GM12865 (cell line): ENCODE data around the gene TMEM200C.

ENCODE experiments used
- DNase-seq: peaks from one replicate; pipeline ENCODE4 v3.0.0; 2010; ENCODE audit warnings: low read depth
- H3K4me3 ChIP-seq: 2 replicates; pipeline ENCODE4 v1.5.1; 2011; ENCODE audit warnings: mild to moderate bottlenecking, low read depth, low read length, control low read depth
- TF ChIP-seq, protein P1 (sequence below): IDR thresholded peaks from 2 replicates; pipeline ENCODE4 v1.5.1; 2011; ENCODE audit warnings: low read length, control low read depth, low read depth, inconsistent platforms; ENCODE audit not compliant: insufficient read depth; ENCODE audit errors: missing control alignments

TMEM200C gene

DNA sequence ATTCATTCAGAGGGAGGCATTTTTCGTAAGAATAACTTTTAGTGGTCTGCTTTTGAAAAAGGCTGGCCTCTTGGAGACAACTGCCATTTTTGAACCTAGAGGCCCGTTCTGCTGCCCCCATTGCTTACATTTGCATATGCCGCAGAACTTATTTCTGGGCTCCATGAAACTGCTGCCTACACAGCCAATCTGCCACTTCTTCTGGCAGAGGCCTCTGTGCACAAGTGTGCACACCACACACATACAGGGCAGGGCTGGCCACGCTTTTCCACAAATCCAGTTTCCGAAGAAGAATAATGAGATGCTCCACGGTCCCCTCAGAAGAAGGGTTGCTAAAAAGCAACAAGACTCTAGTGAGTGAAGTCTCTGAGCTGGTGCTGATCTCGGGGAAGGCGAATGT is 56.2 kb downstream of the TMEM200C start:
- H3K4me3 ChIP-seq = no peak overlapping the region
- TF ChIP-seq, protein P1, sequence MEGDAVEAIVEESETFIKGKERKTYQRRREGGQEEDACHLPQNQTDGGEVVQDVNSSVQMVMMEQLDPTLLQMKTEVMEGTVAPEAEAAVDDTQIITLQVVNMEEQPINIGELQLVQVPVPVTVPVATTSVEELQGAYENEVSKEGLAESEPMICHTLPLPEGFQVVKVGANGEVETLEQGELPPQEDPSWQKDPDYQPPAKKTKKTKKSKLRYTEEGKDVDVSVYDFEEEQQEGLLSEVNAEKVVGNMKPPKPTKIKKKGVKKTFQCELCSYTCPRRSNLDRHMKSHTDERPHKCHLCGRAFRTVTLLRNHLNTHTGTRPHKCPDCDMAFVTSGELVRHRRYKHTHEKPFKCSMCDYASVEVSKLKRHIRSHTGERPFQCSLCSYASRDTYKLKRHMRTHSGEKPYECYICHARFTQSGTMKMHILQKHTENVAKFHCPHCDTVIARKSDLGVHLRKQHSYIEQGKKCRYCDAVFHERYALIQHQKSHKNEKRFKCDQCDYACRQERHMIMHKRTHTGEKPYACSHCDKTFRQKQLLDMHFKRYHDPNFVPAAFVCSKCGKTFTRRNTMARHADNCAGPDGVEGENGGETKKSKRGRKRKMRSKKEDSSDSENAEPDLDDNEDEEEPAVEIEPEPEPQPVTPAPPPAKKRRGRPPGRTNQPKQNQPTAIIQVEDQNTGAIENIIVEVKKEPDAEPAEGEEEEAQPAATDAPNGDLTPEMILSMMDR = no peak
- DNase-seq = no peak
